Smooth muscle cell (in vitro differentiated cells): ENCODE results near the gene MAP3K8. TPM values are rescaled to one million over a fixed set of nuclear protein-coding genes. Genes with fewer than 3 reads are reported as not detected.

Experiments used
- DNase-seq: peaks from one replicate; lab custom pipeline; 2025; ENCODE audit not compliant: unreplicated experiment; lab: John Stamatoyannopoulos, UW
- H2AFZ ChIP-seq: fragments of 200-600 bp; sonication (generic); 2 replicates; pipeline ENCODE4 v1.6.0; 2016; ENCODE audit warnings: antibody characterized with exemption, low read depth, mild to moderate bottlenecking
- H3F3A ChIP-seq: fragments of 200-600 bp; sonication (generic); 2 replicates; pipeline ENCODE4 v1.6.0; 2017; ENCODE audit warnings: antibody characterized with exemption, low read depth
- H3K27ac ChIP-seq: fragments of 200-600 bp; sonication (generic); 2 replicates; pipeline ENCODE4 v1.5.1; 2016; ENCODE audit warnings: low read depth, mild to moderate bottlenecking
- H3K27me3 ChIP-seq: fragments of 200-600 bp; sonication (generic); 2 replicates; pipeline ENCODE4 v1.6.1; 2016; ENCODE audit warnings: low read depth, mild to moderate bottlenecking
- H3K36me3 ChIP-seq: fragments of 200-600 bp; sonication (generic); 2 replicates; pipeline ENCODE4 v1.5.1; 2016; ENCODE audit warnings: low read depth
- H3K4me1 ChIP-seq: fragments of 200-600 bp; sonication (generic); 2 replicates; pipeline ENCODE4 v1.5.1; 2016; ENCODE audit warnings: low read depth
- H3K4me2 ChIP-seq: fragments of 200-600 bp; sonication (generic); 2 replicates; pipeline ENCODE4 v1.6.0; 2016; ENCODE audit warnings: mild to moderate bottlenecking
- H3K4me3 ChIP-seq: fragments of 200-600 bp; sonication (generic); 2 replicates; pipeline ENCODE4 v1.5.1; 2016; ENCODE audit warnings: mild to moderate bottlenecking
- H3K79me2 ChIP-seq: fragments of 200-600 bp; sonication (generic); 2 replicates; pipeline ENCODE4 v1.6.0; 2016; ENCODE audit warnings: low read depth, mild to moderate bottlenecking
- H3K9ac ChIP-seq: fragments of 200-600 bp; sonication (generic); 2 replicates; pipeline ENCODE4 v1.6.0; 2016; ENCODE audit warnings: low read depth
- H3K9me3 ChIP-seq: fragments of 200-600 bp; sonication (generic); replicated peaks from 2 replicates; pipeline ENCODE4 v1.5.1; 2016; ENCODE audit warnings: low read depth
- H4K20me1 ChIP-seq: fragments of 200-600 bp; sonication (generic); 2 replicates; pipeline ENCODE4 v1.6.0; 2016; ENCODE audit warnings: low read depth
- WGBS: methylation state at CpG from one replicate; pipeline ENCODE4 v1.1.7; 2016; ENCODE audit warnings: low lambda C conversion rate; 5-methylcytosine and 5-hydroxymethylcytosine counted together
- polyA plus RNA-seq: library from polyadenylated mRNA; unstranded; fragments of >200 nt; fragmentation: Nextera tagmentation; extraction: Ambion mirVana; gene quantifications from 2 replicates; pipeline ENCODE4 v1.2.1, GENCODE V29; 2016
- total RNA-seq: library from RNA; depleted of rRNA; stranded (reverse); fragments of >200 nt; gene quantifications from 2 replicates; pipeline ENCODE4 v1.2.3, GENCODE V29; 2014
- TF ChIP-seq, protein P1 (sequence below): fragments of 200-600 bp; sonication (generic); IDR thresholded peaks from 2 replicates; pipeline ENCODE4 v1.5.1; 2017; ENCODE audit warnings: borderline replicate concordance, mild to moderate bottlenecking, antibody characterized with exemption; ENCODE audit not compliant: insufficient read depth, poor library complexity, severe bottlenecking

MAP3K8 gene
- total and polyA plus RNA-seq, 2 experiments from 2014 or later = 10.4 to 18.5 TPM

DNA sequence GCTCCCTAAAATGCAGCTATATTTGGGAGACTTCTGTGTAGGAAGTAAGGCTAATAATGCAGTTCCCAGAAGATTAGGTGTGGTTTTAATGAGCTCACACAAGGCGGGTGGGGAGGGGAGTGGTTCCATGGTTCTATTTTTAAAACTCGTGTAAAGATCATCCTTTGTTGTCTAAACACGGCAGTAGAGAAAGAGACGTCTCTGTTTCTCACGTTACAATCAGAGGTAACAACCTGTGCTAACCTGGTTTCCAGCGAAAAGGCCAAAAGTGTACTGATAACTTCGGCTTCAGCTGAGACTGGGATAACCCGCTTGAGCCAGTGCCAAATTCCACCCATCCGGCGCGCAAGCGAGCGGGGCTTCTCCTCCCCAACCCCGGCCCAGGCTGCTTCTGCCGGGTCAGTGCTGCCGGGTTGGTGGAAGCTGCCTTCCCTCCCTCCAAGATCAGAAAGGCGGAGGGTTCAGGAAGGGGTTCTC is 2.5 kb upstream of the MAP3K8 start:
- H3K4me1 ChIP-seq = peaks cover 11% of the 10 kb centered on the region
- no peaks in the 10 kb centered on the region for H3K79me2 ChIP-seq
- H3K27me3 ChIP-seq = no peaks in the 10 kb centered on the region
- no peak overlapping the region for H2AFZ ChIP-seq
- peak overlapping the region; percentile 32 for H3K27ac ChIP-seq
- DNase-seq = no peak
- WGBS = 62% methylated on average over 17 of the region's 17 CpGs
- peaks cover 4% of the 10 kb centered on the region for H4K20me1 ChIP-seq
- H3F3A ChIP-seq = peaks cover 26% of the 10 kb centered on the region
- no peak overlapping the region for H3K9ac ChIP-seq
- TF ChIP-seq, protein P1, sequence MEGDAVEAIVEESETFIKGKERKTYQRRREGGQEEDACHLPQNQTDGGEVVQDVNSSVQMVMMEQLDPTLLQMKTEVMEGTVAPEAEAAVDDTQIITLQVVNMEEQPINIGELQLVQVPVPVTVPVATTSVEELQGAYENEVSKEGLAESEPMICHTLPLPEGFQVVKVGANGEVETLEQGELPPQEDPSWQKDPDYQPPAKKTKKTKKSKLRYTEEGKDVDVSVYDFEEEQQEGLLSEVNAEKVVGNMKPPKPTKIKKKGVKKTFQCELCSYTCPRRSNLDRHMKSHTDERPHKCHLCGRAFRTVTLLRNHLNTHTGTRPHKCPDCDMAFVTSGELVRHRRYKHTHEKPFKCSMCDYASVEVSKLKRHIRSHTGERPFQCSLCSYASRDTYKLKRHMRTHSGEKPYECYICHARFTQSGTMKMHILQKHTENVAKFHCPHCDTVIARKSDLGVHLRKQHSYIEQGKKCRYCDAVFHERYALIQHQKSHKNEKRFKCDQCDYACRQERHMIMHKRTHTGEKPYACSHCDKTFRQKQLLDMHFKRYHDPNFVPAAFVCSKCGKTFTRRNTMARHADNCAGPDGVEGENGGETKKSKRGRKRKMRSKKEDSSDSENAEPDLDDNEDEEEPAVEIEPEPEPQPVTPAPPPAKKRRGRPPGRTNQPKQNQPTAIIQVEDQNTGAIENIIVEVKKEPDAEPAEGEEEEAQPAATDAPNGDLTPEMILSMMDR = no peak
- H3K9me3 ChIP-seq = no peaks in the 10 kb centered on the region
- H3K36me3 ChIP-seq = no peaks in the 10 kb centered on the region
- peak overlapping the region; percentile 14 for H3K4me2 ChIP-seq
- H3K4me3 ChIP-seq = no peak overlapping the region

DNA sequence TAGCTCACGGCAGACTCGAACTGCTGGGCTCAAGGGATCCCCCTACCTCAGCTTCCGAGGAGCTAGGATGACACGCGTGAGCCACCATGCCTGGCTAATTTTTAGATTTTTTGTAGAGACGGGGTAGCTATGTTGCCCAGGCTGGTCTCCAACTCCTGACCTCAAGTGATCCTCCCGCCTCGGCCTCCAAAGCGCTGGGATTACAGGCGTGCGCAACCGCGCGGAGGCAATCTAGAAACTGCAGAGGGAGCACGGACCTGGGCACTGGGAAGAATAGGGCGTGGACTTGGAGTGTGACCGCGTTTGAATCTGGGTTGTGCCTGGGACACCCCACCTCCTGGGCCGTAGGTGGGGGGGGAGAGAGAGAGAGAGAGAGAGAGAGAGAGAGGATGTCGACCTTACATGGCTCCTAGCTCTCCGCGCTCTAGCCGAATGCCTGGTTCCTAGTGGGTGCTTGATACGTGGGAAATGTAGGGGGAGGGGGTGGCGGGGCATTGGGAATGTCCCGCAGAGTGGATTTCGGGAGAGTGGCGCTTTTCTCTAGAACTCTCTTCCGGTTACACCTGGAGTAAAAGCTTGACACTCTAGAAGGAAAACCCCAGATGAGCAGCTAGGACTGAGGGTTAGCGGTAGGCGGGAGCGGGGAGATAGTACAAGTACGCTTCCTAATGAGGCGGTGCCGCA is 1.2 kb upstream of the MAP3K8 start:
- WGBS = 41% methylated on average over 30 of the region's 35 CpGs
- peak overlapping the region; percentile 96 for H3K4me2 ChIP-seq

DNA sequence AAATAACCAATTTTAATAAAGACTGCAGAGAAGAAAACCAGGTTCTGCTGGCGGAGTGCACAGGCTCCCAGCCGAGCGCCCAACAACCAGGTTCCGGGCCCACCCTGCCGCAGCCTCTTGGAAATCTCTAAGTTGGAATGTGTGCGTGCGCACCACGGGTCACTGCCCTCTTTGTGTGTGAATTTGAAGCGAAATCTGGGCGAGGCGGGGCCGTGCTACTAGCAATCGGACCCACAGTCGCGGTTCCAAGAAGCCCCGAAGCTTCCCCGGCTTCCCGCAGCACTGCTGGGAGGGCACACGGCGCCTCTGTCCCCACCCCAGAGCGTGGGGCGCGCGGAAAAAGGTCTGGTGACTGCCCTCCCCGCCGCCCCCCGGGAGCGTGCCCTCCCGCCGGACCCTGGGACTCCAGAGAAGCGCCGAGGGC is 666 bp upstream of the MAP3K8 start:
- peak overlapping the region; percentile 93 for H3K4me3 ChIP-seq
- peaks cover 37% of the 10 kb centered on the region for H3F3A ChIP-seq
- no peaks in the 10 kb centered on the region for H3K36me3 ChIP-seq
- peaks cover 22% of the 10 kb centered on the region for H4K20me1 ChIP-seq
- WGBS = 0% methylated on average over 31 of the region's 32 CpGs
- TF ChIP-seq, protein P1 = no peak
- H3K4me1 ChIP-seq = peaks cover 29% of the 10 kb centered on the region
- peak overlapping the region; percentile 41 for H2AFZ ChIP-seq
- peak overlapping the region; percentile 96 for H3K4me2 ChIP-seq
- peak overlapping the region; percentile 98 for H3K9ac ChIP-seq
- H3K79me2 ChIP-seq = peaks cover 11% of the 10 kb centered on the region
- H3K27me3 ChIP-seq = no peaks in the 10 kb centered on the region
- H3K27ac ChIP-seq = peak overlapping the region; percentile 99
- H3K9me3 ChIP-seq = no peaks in the 10 kb centered on the region
- DNase-seq = peak; percentile 70

More for the DNA sequence above, 1.2 kb upstream of the MAP3K8 start:
- Histone ChIP-seq H3K4me3 (peak overlapping the region; percentile 93), H4K20me1 (peaks cover 17% of the 10 kb centered on the region), H3K36me3 (no peaks in the 10 kb centered on the region), H3K9me3 (no peaks in the 10 kb centered on the region), H3K27ac (peak overlapping the region; percentile 99), H3F3A (peaks cover 37% of the 10 kb centered on the region), H2AFZ (peak overlapping the region; percentile 41), H3K4me1 (peaks cover 24% of the 10 kb centered on the region), H3K27me3 (no peaks in the 10 kb centered on the region), H3K79me2 (peaks cover 6% of the 10 kb centered on the region), H3K9ac (peak overlapping the region; percentile 98)
- TF ChIP-seq, protein P1 = no peak
- no peak for DNase-seq
